ENCODE data around the gene TNNI3.

The TNNI3 gene

DNA sequence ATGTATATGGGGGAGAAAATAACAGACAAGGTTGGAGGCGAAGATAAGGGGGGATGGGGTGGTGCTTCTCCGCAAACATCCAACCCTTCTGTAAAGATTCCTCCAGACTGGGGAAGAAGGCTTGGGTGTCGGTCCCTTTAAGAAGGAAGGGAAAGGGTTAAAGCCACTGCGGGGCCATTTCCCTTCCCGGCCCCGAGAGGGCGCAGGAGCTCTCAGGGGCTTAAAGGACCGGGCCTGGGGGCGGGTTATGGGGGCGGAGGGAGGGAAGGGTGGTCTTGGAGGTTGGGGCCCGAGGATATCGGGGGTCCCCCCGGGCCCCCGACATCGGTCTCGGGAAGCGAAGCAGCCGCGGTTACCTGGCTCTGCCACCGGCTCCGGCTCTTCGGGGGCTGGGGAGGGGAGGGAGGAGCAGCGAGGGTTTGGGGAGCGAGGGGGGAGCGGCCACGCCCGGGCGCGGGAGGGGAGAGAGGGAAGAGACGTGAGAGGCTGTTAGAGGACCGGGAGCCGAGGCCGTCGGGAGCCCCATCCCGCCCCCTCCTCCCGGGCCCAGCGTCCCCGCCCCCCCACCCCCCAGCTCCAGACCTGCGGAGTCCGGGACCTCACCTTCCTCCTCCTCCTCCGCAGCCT is 11.3 kb downstream of the TNNI3 start:
- peak overlapping the region; percentile 15 for H3K4me3 ChIP-seq (ENCODE audit: low read depth, low read length)

DNA sequence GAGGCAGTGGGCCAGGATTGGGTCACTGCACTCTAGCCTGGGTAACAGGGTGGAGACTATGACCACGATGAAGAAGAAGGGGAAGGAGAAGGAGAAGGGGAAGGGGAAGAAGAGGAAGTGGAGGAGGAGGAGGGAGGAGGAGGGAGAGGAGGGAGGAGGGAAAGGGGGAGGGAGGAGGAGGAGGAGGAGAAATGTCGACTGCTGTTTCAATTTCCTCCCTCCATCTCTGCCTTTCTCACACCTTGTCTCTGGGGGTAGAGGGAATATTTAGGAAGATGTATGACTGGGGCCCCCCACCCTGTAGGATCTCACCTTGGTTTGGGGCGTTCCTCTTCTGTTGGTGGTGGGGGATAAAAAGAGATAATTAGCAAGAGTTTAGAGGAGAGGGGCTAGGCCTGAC is 12.3 kb downstream of the TNNI3 start:
- ChIA-PET CTCF (interaction anchor here (1.2 to 7.0 kb wide), 3 partner anchors 15 to 279 kb away, joined by 3 to 90 read pairs (median 18); no protein-coding TSS in a partner anchor), POLR2A (no interaction called here)
- H3K4me3 ChIP-seq (ENCODE audit: low read depth, low read length) = no peak overlapping the region
- DNase-seq (ENCODE audit: low read depth, low spot score) = no peak
- TF ChIP-seq, protein P1, sequence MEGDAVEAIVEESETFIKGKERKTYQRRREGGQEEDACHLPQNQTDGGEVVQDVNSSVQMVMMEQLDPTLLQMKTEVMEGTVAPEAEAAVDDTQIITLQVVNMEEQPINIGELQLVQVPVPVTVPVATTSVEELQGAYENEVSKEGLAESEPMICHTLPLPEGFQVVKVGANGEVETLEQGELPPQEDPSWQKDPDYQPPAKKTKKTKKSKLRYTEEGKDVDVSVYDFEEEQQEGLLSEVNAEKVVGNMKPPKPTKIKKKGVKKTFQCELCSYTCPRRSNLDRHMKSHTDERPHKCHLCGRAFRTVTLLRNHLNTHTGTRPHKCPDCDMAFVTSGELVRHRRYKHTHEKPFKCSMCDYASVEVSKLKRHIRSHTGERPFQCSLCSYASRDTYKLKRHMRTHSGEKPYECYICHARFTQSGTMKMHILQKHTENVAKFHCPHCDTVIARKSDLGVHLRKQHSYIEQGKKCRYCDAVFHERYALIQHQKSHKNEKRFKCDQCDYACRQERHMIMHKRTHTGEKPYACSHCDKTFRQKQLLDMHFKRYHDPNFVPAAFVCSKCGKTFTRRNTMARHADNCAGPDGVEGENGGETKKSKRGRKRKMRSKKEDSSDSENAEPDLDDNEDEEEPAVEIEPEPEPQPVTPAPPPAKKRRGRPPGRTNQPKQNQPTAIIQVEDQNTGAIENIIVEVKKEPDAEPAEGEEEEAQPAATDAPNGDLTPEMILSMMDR (IDR thresholded peaks at IDR 0.05; ENCODE audit: insufficient read depth, low read length, missing control alignments) = no peak

More for the DNA sequence above, 11.3 kb downstream of the TNNI3 start:
- TF ChIP-seq, protein P1 (IDR thresholded peaks at IDR 0.05; ENCODE audit: insufficient read depth, low read length, missing control alignments) = peak; percentile 60
- POLR2A ChIA-PET = no interaction called here
- no peak for DNase-seq (ENCODE audit: low read depth, low spot score)
- CTCF ChIA-PET = interaction anchor here (0.8 to 3.3 kb wide), 6 partner anchors 10 to 307 kb away, joined by 3 to 23 read pairs (median 4); partner anchors contain the start of gene TNNI3

DNA sequence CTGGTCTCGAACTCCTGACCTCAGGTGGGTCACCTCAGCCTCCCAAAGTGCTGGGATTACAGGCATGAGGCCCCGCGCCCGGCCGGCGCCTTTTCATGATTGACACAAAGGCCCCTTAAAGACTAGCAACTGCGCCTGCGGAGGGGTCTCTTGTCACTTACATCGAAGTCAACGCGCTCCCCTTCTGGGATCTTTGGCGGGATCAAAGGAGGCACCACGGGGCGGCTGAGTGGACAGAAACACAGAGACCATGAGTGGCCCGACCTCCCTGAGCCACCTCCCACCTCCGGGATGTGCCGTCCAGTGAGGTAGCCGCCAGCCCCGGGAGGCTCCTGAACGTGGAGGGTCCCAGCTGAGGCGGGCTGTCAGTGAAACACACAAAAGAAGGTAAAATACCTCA is 15.8 kb downstream of the TNNI3 start:
- DNase-seq (ENCODE audit: low read depth, low spot score) = no peak
- TF ChIP-seq, protein P1 (IDR thresholded peaks at IDR 0.05; ENCODE audit: insufficient read depth, low read length, missing control alignments) = no peak
- no peak overlapping the region for H3K4me3 ChIP-seq (ENCODE audit: low read depth, low read length)
- CTCF ChIA-PET = interaction anchor here (0.6 to 7.0 kb wide), 33 partner anchors 10 to 1112 kb away, joined by 3 to 90 read pairs (median 8); partner anchors contain the start of genes DNAAF3, TMEM238, ZNF628 and ZNF784
- POLR2A ChIA-PET = interaction anchor here (0.7 to 1.2 kb wide), 3 partner anchors 24 to 346 kb away, joined by 3 to 7 read pairs (median 5); partner anchors contain the start of gene PPP1R12C

DNA sequence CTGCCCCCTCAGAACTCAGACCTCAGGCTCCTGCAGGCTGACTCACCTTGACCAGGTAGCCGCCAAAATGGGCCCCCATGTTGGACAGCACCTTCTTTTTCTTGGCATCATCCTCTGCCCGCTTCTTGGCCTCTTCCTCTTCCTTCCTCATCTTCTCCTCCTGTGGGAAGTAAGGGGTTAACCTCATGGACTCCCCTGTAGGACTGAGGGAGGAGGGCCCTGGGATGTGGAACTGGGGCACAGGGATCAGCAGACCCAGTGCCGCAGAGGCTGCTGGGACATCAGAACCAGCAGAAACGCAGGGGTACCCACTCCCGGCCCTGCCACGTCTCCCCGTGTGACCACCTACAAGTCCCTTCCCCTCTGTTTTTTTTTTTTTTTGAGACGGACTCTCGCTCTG is 19.6 kb downstream of the TNNI3 start:
- no peak overlapping the region for H3K4me3 ChIP-seq (ENCODE audit: low read depth, low read length)
- no peak for DNase-seq (ENCODE audit: low read depth, low spot score)
- ChIA-PET POLR2A (no interaction called here), CTCF (interaction anchor here (0.6 kb wide), 1 partner anchor 280 kb away, joined by 3 read pairs; no protein-coding TSS in a partner anchor)
- TF ChIP-seq, protein P1 (IDR thresholded peaks at IDR 0.05; ENCODE audit: insufficient read depth, low read length, missing control alignments) = no peak

DNA sequence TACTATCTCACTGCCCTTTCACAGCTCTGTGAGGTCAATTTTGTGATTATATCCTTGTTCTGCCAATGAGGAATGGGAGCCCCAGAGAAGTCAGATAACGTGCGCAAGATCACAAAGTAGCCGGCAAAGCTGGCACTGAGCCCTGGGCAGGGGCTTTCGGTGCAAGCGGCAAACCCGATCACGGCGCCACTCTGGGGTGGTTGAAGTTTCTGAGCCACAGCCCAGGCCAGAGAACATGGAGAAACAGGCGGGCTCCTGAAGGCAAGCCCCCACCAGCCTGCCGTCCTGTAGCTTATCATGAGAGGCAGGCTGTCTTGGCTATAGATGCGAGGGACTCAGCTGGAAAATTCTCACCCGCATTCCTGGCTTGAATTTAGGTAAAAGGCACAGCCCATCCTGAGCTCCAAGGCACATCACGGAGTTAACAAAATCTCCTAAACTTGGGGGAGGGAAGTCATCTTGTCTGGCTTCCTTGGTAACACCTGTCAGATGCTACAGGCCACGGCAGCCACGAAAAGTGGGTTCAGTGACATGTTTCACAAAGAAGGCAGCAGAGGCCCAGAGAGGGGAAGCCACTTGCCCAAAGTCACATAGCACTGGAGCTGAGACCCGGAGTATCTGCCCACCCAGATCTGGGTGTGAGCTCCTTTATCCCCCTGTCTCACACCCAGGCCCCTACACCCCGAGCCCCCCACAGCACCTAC is 21.0 kb downstream of the TNNI3 start:
- H3K4me3 ChIP-seq (ENCODE audit: low read depth, low read length) = no peak overlapping the region
- POLR2A ChIA-PET = no interaction called here
- TF ChIP-seq, protein P1 (IDR thresholded peaks at IDR 0.05; ENCODE audit: insufficient read depth, low read length, missing control alignments) = no peak
- DNase-seq (ENCODE audit: low read depth, low spot score) = no peak
- CTCF ChIA-PET = interaction anchor here (0.9 to 2.8 kb wide), 9 partner anchors 10 to 368 kb away, joined by 3 to 15 read pairs (median 4); no protein-coding TSS in a partner anchor

DNA sequence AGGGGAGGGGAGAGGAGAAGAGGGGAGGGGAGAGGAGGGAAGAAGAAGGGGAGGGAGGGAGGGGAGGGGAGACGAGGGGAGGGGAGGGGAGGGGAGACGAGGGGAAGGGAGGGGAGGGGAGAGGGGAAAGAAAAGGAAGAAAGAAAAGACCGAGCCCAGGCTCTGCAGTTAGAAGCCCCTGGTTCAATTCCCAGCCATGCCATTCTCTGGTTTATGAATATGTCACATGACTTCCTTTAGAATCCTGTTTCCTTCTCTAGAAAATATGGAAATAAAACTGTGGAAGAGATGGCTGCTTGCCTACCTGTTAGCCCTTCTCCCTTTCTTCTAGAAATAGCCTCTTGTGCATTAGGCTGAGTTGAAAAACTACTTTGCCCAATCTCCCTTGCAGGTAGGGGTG is 22.8 kb downstream of the TNNI3 start:
- ChIA-PET CTCF (interaction anchor here (0.6 to 2.8 kb wide), 5 partner anchors 46 to 645 kb away, joined by 3 to 15 read pairs (median 3); no protein-coding TSS in a partner anchor), POLR2A (no interaction called here)

More for the DNA sequence above, 22.8 kb downstream of the TNNI3 start:
- H3K4me3 ChIP-seq (ENCODE audit: low read depth, low read length) = no peak overlapping the region
- DNase-seq (ENCODE audit: low read depth, low spot score) = no peak
- TF ChIP-seq, protein P1 (IDR thresholded peaks at IDR 0.05; ENCODE audit: insufficient read depth, low read length, missing control alignments) = no peak

All from AG04449 (cell line).